Fibroblast of villous mesenchyme (primary cell): ENCODE results near the gene LRRC8B. TPM values are rescaled to one million over a fixed set of nuclear protein-coding genes. Genes with fewer than 3 reads are reported as not detected.

Source experiments
- DNase-seq: peaks from one replicate; pipeline ENCODE4 v3.0.0-alpha.2; 2010; ENCODE audit warnings: low read depth
- H3K4me3 ChIP-seq: 2 replicates; pipeline ENCODE4 v1.5.1; 2011; ENCODE audit warnings: low read depth, mild to moderate bottlenecking, low read length
- total RNA-seq: library from RNA; depleted of rRNA; stranded (reverse); fragments of >200 nt; gene quantifications from 2 replicates; pipeline ENCODE4 v1.2.3, GENCODE V29; 2012
- TF ChIP-seq, protein P1 (sequence below): IDR thresholded peaks from 2 replicates; pipeline ENCODE4 v1.5.1; 2012; ENCODE audit warnings: low read depth, mild to moderate bottlenecking, low read length; ENCODE audit not compliant: insufficient read depth

Gene LRRC8B
- total RNA-seq, 1 donor = 0.86 TPM

DNA sequence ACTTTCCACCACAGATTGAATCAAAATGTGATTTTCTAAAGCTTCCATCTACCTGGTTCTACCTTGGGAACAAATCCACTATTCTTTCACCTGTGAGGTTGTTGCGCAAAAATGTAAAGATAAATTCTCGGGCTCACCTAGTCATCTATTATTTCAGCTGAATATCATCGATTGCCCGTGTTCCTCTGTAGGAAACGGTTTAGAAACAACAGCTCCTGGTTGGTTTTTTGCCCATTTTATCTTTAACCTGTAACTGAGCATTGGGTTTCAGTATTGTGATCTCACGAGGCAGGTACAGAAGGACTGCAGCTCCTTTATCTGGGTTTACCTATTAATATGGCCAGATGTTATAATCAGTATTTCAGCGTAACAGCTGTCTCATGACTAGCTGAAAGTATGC is 55.4 kb downstream of the LRRC8B start:
- DNase-seq = no peak
- TF ChIP-seq, protein P1, sequence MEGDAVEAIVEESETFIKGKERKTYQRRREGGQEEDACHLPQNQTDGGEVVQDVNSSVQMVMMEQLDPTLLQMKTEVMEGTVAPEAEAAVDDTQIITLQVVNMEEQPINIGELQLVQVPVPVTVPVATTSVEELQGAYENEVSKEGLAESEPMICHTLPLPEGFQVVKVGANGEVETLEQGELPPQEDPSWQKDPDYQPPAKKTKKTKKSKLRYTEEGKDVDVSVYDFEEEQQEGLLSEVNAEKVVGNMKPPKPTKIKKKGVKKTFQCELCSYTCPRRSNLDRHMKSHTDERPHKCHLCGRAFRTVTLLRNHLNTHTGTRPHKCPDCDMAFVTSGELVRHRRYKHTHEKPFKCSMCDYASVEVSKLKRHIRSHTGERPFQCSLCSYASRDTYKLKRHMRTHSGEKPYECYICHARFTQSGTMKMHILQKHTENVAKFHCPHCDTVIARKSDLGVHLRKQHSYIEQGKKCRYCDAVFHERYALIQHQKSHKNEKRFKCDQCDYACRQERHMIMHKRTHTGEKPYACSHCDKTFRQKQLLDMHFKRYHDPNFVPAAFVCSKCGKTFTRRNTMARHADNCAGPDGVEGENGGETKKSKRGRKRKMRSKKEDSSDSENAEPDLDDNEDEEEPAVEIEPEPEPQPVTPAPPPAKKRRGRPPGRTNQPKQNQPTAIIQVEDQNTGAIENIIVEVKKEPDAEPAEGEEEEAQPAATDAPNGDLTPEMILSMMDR = no peak
- H3K4me3 ChIP-seq = no peak overlapping the region

GRCh38 chr1:89581859-89582258 is 57.2 kb downstream of the LRRC8B start:
- no peak overlapping the region for H3K4me3 ChIP-seq
- DNase-seq = no peak
- TF ChIP-seq, protein P1 = no peak

DNA sequence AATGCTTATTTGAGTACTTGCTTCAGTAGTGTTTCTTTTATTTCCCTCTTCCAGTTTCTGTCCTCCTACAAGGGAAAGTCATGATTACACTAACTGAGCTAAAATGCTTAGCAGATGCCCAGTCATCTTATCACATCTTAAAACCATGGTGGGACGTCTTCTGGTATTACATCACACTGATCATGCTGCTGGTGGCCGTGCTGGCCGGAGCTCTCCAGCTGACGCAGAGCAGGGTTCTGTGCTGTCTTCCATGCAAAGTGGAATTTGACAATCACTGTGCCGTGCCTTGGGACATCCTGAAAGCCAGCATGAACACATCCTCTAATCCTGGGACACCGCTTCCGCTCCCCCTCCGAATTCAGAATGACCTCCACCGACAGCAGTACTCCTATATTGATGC is 57.9 kb downstream of the LRRC8B start:
- H3K4me3 ChIP-seq = no peak overlapping the region
- no peak for DNase-seq
- TF ChIP-seq, protein P1 = no peak

- H3K4me3 ChIP-seq = no peak overlapping the region
- TF ChIP-seq, protein P1 = no peak
- DNase-seq = no peak
These were observed 59.6 kb downstream of the LRRC8B start for GRCh38 chr1:89584211-89584610.

DNA sequence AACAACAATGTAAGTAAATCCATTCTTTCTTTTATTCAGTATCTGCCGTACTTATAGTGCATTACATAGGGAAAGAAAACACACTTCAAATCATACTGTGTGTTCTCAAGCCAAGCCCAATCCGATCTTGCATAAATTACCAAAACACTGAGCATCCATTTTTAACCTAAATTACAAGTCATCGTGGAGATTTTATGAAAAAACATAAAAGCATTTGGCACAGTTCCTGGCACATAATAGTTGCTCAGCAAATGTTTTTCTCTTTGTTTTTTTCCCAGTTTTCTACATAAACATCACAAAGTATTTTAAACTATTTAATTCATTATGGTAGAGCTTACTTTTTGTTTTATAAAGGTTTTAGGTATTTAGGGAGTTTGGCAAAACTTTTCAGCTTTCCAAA is 60.2 kb downstream of the LRRC8B start:
- H3K4me3 ChIP-seq = no peak overlapping the region
- DNase-seq = no peak
- TF ChIP-seq, protein P1 = no peak

DNA sequence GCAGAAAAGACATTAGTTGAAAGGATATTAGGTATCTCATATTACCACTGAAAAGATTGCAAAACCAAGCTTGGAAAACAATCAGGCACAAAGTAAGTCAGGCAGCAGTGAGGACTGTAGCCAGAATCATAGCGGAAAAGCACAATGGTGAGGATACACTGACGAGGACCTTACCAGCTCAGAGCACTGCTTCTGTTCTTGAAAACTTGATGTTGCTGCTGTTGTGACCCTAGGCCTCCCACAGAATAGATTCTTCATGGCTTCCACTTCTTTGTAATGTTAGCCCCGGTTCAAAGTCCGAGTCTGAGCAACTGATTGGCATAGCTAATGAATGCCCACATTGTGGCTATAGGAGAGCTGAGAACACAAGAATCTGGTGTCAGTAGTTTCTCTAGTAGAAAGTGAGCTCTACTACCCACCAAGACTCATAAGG is 63.1 kb downstream of the LRRC8B start:
- H3K4me3 ChIP-seq = no peak overlapping the region
- TF ChIP-seq, protein P1 = no peak

DNA sequence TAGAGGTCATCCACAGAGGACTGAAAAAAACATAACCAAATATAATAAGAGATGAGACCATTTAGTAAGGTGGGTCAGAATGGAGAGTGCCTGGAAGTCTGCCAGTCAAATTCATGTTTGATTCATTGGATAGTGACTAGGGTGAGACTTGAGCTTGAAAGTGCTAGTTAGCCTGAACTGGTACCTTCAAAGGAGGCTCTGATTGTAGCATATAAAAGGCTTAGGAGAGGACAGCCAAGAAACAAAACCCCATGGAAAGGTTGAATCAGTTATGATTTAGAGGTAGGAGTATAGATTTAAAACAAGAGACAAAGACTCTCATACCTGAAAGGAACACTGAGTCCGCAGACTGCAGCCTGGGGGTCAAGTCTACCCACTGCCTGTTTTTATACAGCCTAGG is 63.9 kb downstream of the LRRC8B start:
- no peak overlapping the region for H3K4me3 ChIP-seq
- TF ChIP-seq, protein P1 = no peak
- no peak for DNase-seq

More for the DNA sequence above, 63.1 kb downstream of the LRRC8B start:
- no peak for DNase-seq
